Gastrocnemius medialis (tissue), 4 donors: ENCODE data around the gene EVI5.

Source experiments
- CTCF ChIP-seq, 5 experiments: fragments of 450-650 bp in 3 of 5; fragments of 200-600 bp in 2 of 5; sonication (generic) in 2 of 5; IDR thresholded peaks in 4 of 5; conservative IDR thresholded peaks in 1 of 5; 1 replicate in 4 of 5; 2 replicates in 1 of 5; pipeline ENCODE4 v1.5.1; 2016 to 2019; ENCODE audit warnings: antibody characterized with exemption in 5 of 5, mild to moderate bottlenecking in 3 of 5, moderate library complexity in 3 of 5
- POLR2A ChIP-seq, 2 donors: fragments of 450-650 bp; IDR thresholded peaks; one replicate each; pipeline ENCODE4 v1.6.1; 2017; ENCODE audit warnings: antibody characterized with exemption in 2 of 2, mild to moderate bottlenecking in 2 of 2, moderate library complexity in 2 of 2

GRCh38 chr1:92511541-92511940, 273.4 kb downstream of the EVI5 start:
- TF ChIP-seq POLR2A (IDR thresholded peaks at IDR 0.05), result no peak
- TF ChIP-seq CTCF (IDR thresholded peaks at IDR 0.05 in 4 of 5, conservative IDR thresholded peaks at IDR 0.05 in 1 of 5), result no peak
